IMR-90 (cell line): Measurements from ENCODE around the gene NDUFA13. TPM values are rescaled to one million over a fixed set of nuclear protein-coding genes. Genes with fewer than 3 reads are reported as not detected.

Experiments
- ATAC-seq: fragments of 200-7000 bp; cut with Tn5 transposase; 2 replicates; pipeline ENCODE4 v1.9.1; 2020; ENCODE audit warnings: low read depth, mild to moderate bottlenecking, moderate library complexity
- BruUV-seq: library from RNA; stranded (reverse); fragments of 400-500 nt; replicated peaks from 2 replicates; lab custom pipeline; 2021; lab: Mats Ljungman, UMichigan
- CTCF ChIA-PET: fragments of 300-600 bp; formaldehyde crosslinking; extraction: SDS; loops from one replicate; lab custom pipeline; 2021; ENCODE audit warnings: antibody characterized with exemption; lab: Yijun Ruan, JAX
- POLR2A ChIA-PET: fragments of 300-600 bp; sonication (Branson Sonifier 250); formaldehyde crosslinking; loops from one replicate; lab custom pipeline; 2022; ENCODE audit warnings: antibody characterized with exemption; ENCODE audit not compliant: unreplicated experiment; lab: Charles Lee
- DNase-seq: peaks from one replicate; pipeline ENCODE4 v3.0.0; 2013
- H2AFZ ChIP-seq: replicated peaks from 2 replicates; pipeline ENCODE3; 2013; ENCODE audit warnings: low read length, mild to moderate bottlenecking; ENCODE audit not compliant: poor library complexity
- H2AK5ac ChIP-seq: 2 replicates; pipeline ENCODE4 v1.6.1; 2013; ENCODE audit warnings: low read depth, low read length, inconsistent platforms
- H2AK9ac ChIP-seq: replicated peaks from 2 replicates; pipeline ENCODE3; 2013; ENCODE audit warnings: mild to moderate bottlenecking, low read depth, low read length, moderate library complexity; ENCODE audit not compliant: poor library complexity
- H2BK120ac ChIP-seq: 2 replicates; pipeline ENCODE4 v1.6.1; 2013; ENCODE audit warnings: low read depth, low read length, inconsistent platforms
- H2BK15ac ChIP-seq: 3 replicates; pipeline ENCODE4 v1.6.1; 2013; ENCODE audit warnings: low read depth, low read length, inconsistent platforms
- H2BK20ac ChIP-seq: 2 replicates; pipeline ENCODE4 v1.6.1; 2013; ENCODE audit warnings: low read depth, mild to moderate bottlenecking, inconsistent platforms, low read length, moderate library complexity
- H2BK5ac ChIP-seq: 2 replicates; pipeline ENCODE4 v1.6.1; 2013; ENCODE audit warnings: mild to moderate bottlenecking, low read depth, low read length, inconsistent platforms; ENCODE audit not compliant: poor library complexity, severe bottlenecking
- H3K14ac ChIP-seq: replicated peaks from 2 replicates; pipeline ENCODE4 v1.6.1; 2013; ENCODE audit warnings: low read depth, low read length, inconsistent platforms
- H3K18ac ChIP-seq: 2 replicates; pipeline ENCODE4 v1.6.1; 2013; ENCODE audit warnings: low read depth, low read length, control low read depth
- H3K23ac ChIP-seq: 2 replicates; pipeline ENCODE4 v1.6.1; 2013; ENCODE audit warnings: low read depth, low read length, inconsistent platforms
- H3K27ac ChIP-seq: 2 replicates; pipeline ENCODE4 v1.5.1; 2013; ENCODE audit warnings: mild to moderate bottlenecking, control low read depth, low read length; ENCODE audit not compliant: insufficient read depth
- H3K27me3 ChIP-seq: 2 replicates; pipeline ENCODE4 v1.6.1; 2013; ENCODE audit warnings: low read length; ENCODE audit not compliant: control insufficient read depth, insufficient read depth
- H3K36me3 ChIP-seq: 2 replicates; pipeline ENCODE4 v1.6.1; 2013; ENCODE audit warnings: low read length, mixed read lengths; ENCODE audit not compliant: control insufficient read depth, insufficient read depth
- H3K4ac ChIP-seq: 2 replicates; pipeline ENCODE4 v1.6.1; 2013; ENCODE audit warnings: low read depth, low read length, inconsistent platforms
- H3K4me1 ChIP-seq: 2 replicates; pipeline ENCODE4 v1.6.1; 2013; ENCODE audit warnings: low read length, mixed read lengths; ENCODE audit not compliant: control insufficient read depth, insufficient read depth
- H3K4me2 ChIP-seq: 2 replicates; pipeline ENCODE4 v1.6.1; 2013; ENCODE audit warnings: low read depth, mild to moderate bottlenecking, control low read depth, low read length, moderate library complexity
- H3K4me3 ChIP-seq: 2 replicates; pipeline ENCODE4 v1.5.1; 2013; ENCODE audit warnings: low read depth, mild to moderate bottlenecking, control low read depth, low read length, moderate library complexity; ENCODE audit not compliant: insufficient read depth
- H3K56ac ChIP-seq: 2 replicates; pipeline ENCODE4 v1.6.1; 2013; ENCODE audit warnings: low read length, inconsistent platforms; ENCODE audit not compliant: insufficient read depth; ENCODE audit errors: extremely low read depth
- H3K79me1 ChIP-seq, 2 experiments: 2 replicates each; pipeline ENCODE4 v1.6.1; 2013; ENCODE audit warnings: low read length in 2 of 2, inconsistent platforms in 1 of 2, low read depth in 1 of 2
- H3K9ac ChIP-seq: 2 replicates; pipeline ENCODE4 v1.6.1; 2013; ENCODE audit warnings: low read depth, low read length, control low read depth
- H3K9me1 ChIP-seq: 2 replicates; pipeline ENCODE4 v1.6.1; 2013; ENCODE audit warnings: low read length, inconsistent platforms; ENCODE audit not compliant: insufficient read depth
- H3K9me3 ChIP-seq: 2 replicates; pipeline ENCODE4 v1.6.1; 2013; ENCODE audit warnings: low read length; ENCODE audit not compliant: control insufficient read depth, insufficient read depth
- H4K20me1 ChIP-seq: 2 replicates; pipeline ENCODE4 v1.6.1; 2013; ENCODE audit warnings: low read length, inconsistent platforms; ENCODE audit not compliant: insufficient read depth
- H4K5ac ChIP-seq: 2 replicates; pipeline ENCODE4 v1.6.1; 2013; ENCODE audit warnings: mild to moderate bottlenecking, low read depth, low read length, control low read depth
- H4K8ac ChIP-seq, 2 experiments: 2 replicates each; pipeline ENCODE4 v1.6.1; 2013; ENCODE audit warnings: low read depth in 2 of 2, low read length in 2 of 2, control low read depth in 1 of 2, inconsistent platforms in 1 of 2
- H4K91ac ChIP-seq: 2 replicates; pipeline ENCODE4 v1.6.1; 2013; ENCODE audit warnings: low read depth, low read length, inconsistent platforms; ENCODE audit not compliant: insufficient read depth
- ELK1 ChIP-seq: fragments of 150-350 bp; IDR thresholded peaks from 2 replicates; pipeline ENCODE4 v1.6.1; 2016; ENCODE audit warnings: low read depth, mild to moderate bottlenecking, low read length, moderate library complexity, borderline replicate concordance
- WGBS, 2 experiments: methylation state at CpG; one replicate each; pipeline versions ENCODE4 v1.1.5 to v1.1.7; 2013; ENCODE audit warnings: missing lambda C conversion rate in 2 of 2; ENCODE audit not compliant: insufficient read length in 1 of 2; ENCODE audit errors: extremely low coverage in 2 of 2; 5-methylcytosine and 5-hydroxymethylcytosine counted together
- dilution Hi-C: fragments of 300-500 bp; cut with HindIII; formaldehyde crosslinking; loops from one replicate; pipeline ENCODE4 v1.14.3; 2018; ENCODE audit warnings: low sequenced_read_pairs; ENCODE audit not compliant: unreplicated experiment
- in situ Hi-C: fragments of 300-500 bp; cut with MboI; formaldehyde crosslinking; loops from 3 replicates; pipeline ENCODE4 v1.14.3; 2019; ENCODE audit warnings: low sequenced_read_pairs, inconsistent platforms, mixed read lengths
- intact Hi-C: fragments of 100-400 bp; cut with micrococcal nuclease; formaldehyde crosslinking; loops from 2 replicates; pipeline ENCODE4 v1.10.0; 2022
- polyA plus RNA-seq, 3 experiments: library from polyadenylated mRNA; depleted of rRNA; stranded (reverse); fragments of >200 nt; gene quantifications; 2 replicates each; pipeline ENCODE4 v1.2.3, GENCODE V29; 2012; ENCODE audit warnings: low replicate concordance in 1 of 3
- total RNA-seq: library from RNA; depleted of rRNA; stranded (reverse); fragments of >200 nt; gene quantifications from 2 replicates; pipeline ENCODE4 v1.2.3, GENCODE V29; 2012

The NDUFA13 gene
- total and polyA plus RNA-seq, 2 of the 4 experiments (the other 2 are of a cell fraction) = 30.6 to 667 TPM

GRCh38 chr19:19508217-19508616, 7.8 kb upstream of the NDUFA13 start:
- CTCF ChIA-PET = no interaction called here
- Histone ChIP-seq H4K5ac (no peak overlapping the region), H4K91ac (no peak overlapping the region), H3K4ac (no peak overlapping the region), H3K27me3 (no peaks in the 10 kb centered on the region), H2BK120ac (no peak overlapping the region), H3K4me3 (no peak overlapping the region), H3K9me1 (peaks cover 5% of the 10 kb centered on the region; the same call in 1 of the 2 replicates), H3K79me1 (peaks cover 0 to 3% of the 10 kb centered on the region in 2 experiments; a peak in 2 of 4 replicates), H3K14ac (no peak overlapping the region), H3K27ac (no peak overlapping the region), H4K8ac (no peak overlapping the region), H2BK5ac (no peak overlapping the region), H2BK20ac (no peak overlapping the region), H3K4me1 (no peaks in the 10 kb centered on the region), H2AK5ac (no peak overlapping the region), H2BK15ac (no peak overlapping the region), H3K18ac (no peak overlapping the region), H3K4me2 (no peak overlapping the region), H2AFZ (no peak overlapping the region), H3K9ac (no peak overlapping the region), H3K36me3 (peaks cover 30% of the 10 kb centered on the region), H2AK9ac (no peak overlapping the region), H4K20me1 (no peaks in the 10 kb centered on the region; the same call in 1 of the 2 replicates), H3K23ac (no peak overlapping the region), H3K56ac (no peak overlapping the region), H3K9me3 (no peaks in the 10 kb centered on the region)
- BruUV-seq = no TSS peak
- ATAC-seq (no peak), DNase-seq (no peak)
- 81% methylated on average over 3 of the region's 11 CpGs; no CpG with 5 or more reads in 1 of the 2 experiments for WGBS, 2 experiments
- in situ Hi-C loops = no loop called here
- POLR2A ChIA-PET = no interaction called here
- no peak for TF ChIP-seq ELK1
- intact Hi-C loops = no loop called here
- dilution Hi-C loops = no loop called here
